Large intestine (tissue), 3 donors: ENCODE data around the gene SPEF2. TPM values are rescaled to one million over a fixed set of nuclear protein-coding genes. Genes with fewer than 3 reads are reported as not detected.
A peak's percentile ranks its signal among the peaks of the same experiment; 100 is the strongest.

Experiments
- DNase-seq, 2 donors: peaks; one replicate each; pipeline versions ENCODE4 v3.0.0 to v3.0.0-alpha.2; 2013
- H3K27ac ChIP-seq: one replicate; pipeline ENCODE4 v1.5.1; 2013; ENCODE audit warnings: low read length
- H3K27me3 ChIP-seq: 2 replicates; pipeline ENCODE4 v1.6.1; 2013; ENCODE audit warnings: low read length; ENCODE audit not compliant: control insufficient read depth, insufficient read depth
- H3K36me3 ChIP-seq: 2 replicates; pipeline ENCODE4 v1.6.1; 2013; ENCODE audit warnings: low read length; ENCODE audit not compliant: control insufficient read depth, insufficient read depth
- H3K4me1 ChIP-seq: one replicate; pipeline ENCODE4 v1.6.1; 2013; ENCODE audit warnings: low read length; ENCODE audit not compliant: control insufficient read depth, insufficient read depth
- H3K4me3 ChIP-seq: one replicate; pipeline ENCODE4 v1.5.1; 2013; ENCODE audit warnings: low read length
- H3K9me3 ChIP-seq: one replicate; pipeline ENCODE4 v1.6.1; 2013; ENCODE audit warnings: mild to moderate bottlenecking, low read depth, low read length, moderate library complexity; ENCODE audit not compliant: control insufficient read depth
- WGBS: methylation state at CpG from one replicate; pipeline ENCODE4 v1.1.5; 2013; ENCODE audit warnings: low lambda C conversion rate; ENCODE audit not compliant: insufficient coverage; 5-methylcytosine and 5-hydroxymethylcytosine counted together
- polyA plus RNA-seq: library from polyadenylated mRNA; unstranded; fragments of 120-200 nt; gene quantifications from one replicate; pipeline ENCODE4 v1.2.1, GENCODE V29; 2013

SPEF2 gene
- polyA plus RNA-seq, 1 donor, result 17.3 TPM

GRCh38 chr5:35618304-35618636, 607 bp downstream of the SPEF2 start:
- H3K4me3 ChIP-seq, result peak overlapping the region; percentile 88
- DNase-seq, result peak in 1 of 2 donors; percentile 2
- no peaks in the 10 kb centered on the region for H3K9me3 ChIP-seq
- H3K27me3 ChIP-seq, result no peaks in the 10 kb centered on the region
- WGBS, result no CpG with 5 or more reads among the region's 4 CpGs
- H3K27ac ChIP-seq, result peak overlapping the region; percentile 61
- no peaks in the 10 kb centered on the region for H3K36me3 ChIP-seq
- peaks cover 6% of the 10 kb centered on the region for H3K4me1 ChIP-seq

- no peak for DNase-seq
- H3K9me3 ChIP-seq, result no peaks in the 10 kb centered on the region
- no peaks in the 10 kb centered on the region for H3K36me3 ChIP-seq
- no peaks in the 10 kb centered on the region for H3K27me3 ChIP-seq
- 29% methylated on average over 1 of the region's 2 CpGs for WGBS
- H3K4me1 ChIP-seq, result peaks cover 6% of the 10 kb centered on the region
- peak overlapping the region; percentile 88 for H3K4me3 ChIP-seq
- H3K27ac ChIP-seq, result no peak overlapping the region
These were observed 1.1 kb downstream of the SPEF2 start for GRCh38 chr5:35618781-35619180.

- Histone ChIP-seq H3K36me3 (no peaks in the 10 kb centered on the region), H3K27ac (no peak overlapping the region), H3K4me1 (peaks cover 6% of the 10 kb centered on the region), H3K9me3 (no peaks in the 10 kb centered on the region), H3K4me3 (no peak overlapping the region), H3K27me3 (no peaks in the 10 kb centered on the region)
- WGBS, result no CpG with 5 or more reads among the region's 3 CpGs
- DNase-seq, result no peak
These were observed 5.3 kb downstream of the SPEF2 start for GRCh38 chr5:35622974-35623373.

- Histone ChIP-seq H3K9me3 (no peaks in the 10 kb centered on the region), H3K27me3 (no peaks in the 10 kb centered on the region), H3K4me3 (no peak overlapping the region), H3K4me1 (no peaks in the 10 kb centered on the region), H3K36me3 (no peaks in the 10 kb centered on the region), H3K27ac (no peak overlapping the region)
- DNase-seq, result no peak
These were observed 6.3 kb downstream of the SPEF2 start for GRCh38 chr5:35623991-35624390.

GRCh38 chr5:35626108-35626507, 8.4 kb downstream of the SPEF2 start:
- WGBS, result no CpG with 5 or more reads among the region's 1 CpG
- no peak overlapping the region for H3K4me3 ChIP-seq
- H3K27me3 ChIP-seq, result no peaks in the 10 kb centered on the region
- H3K27ac ChIP-seq, result no peak overlapping the region
- no peaks in the 10 kb centered on the region for H3K9me3 ChIP-seq
- no peaks in the 10 kb centered on the region for H3K4me1 ChIP-seq
- H3K36me3 ChIP-seq, result peaks cover 6% of the 10 kb centered on the region
- no peak for DNase-seq

- WGBS, result 100% methylated on average over 1 of the region's 1 CpG
- Histone ChIP-seq H3K4me1 (no peaks in the 10 kb centered on the region), H3K27ac (no peak overlapping the region)
These were observed 8.9 kb downstream of the SPEF2 start for GRCh38 chr5:35626553-35626952.

GRCh38 chr5:35634326-35634725, 16.7 kb downstream of the SPEF2 start:
- H3K4me1 ChIP-seq, result no peaks in the 10 kb centered on the region
- H3K27me3 ChIP-seq, result no peaks in the 10 kb centered on the region
- no peaks in the 10 kb centered on the region for H3K9me3 ChIP-seq
- no peak overlapping the region for H3K27ac ChIP-seq
- DNase-seq, result no peak
- peaks cover 9% of the 10 kb centered on the region for H3K36me3 ChIP-seq
- no peak overlapping the region for H3K4me3 ChIP-seq

More at GRCh38 chr5:35626553-35626952, 8.9 kb downstream of the SPEF2 start:
- no peaks in the 10 kb centered on the region for H3K9me3 ChIP-seq
- peaks cover 6% of the 10 kb centered on the region for H3K36me3 ChIP-seq
- H3K27me3 ChIP-seq, result no peaks in the 10 kb centered on the region
- no peak for DNase-seq
- no peak overlapping the region for H3K4me3 ChIP-seq

- H3K9me3 ChIP-seq, result no peaks in the 10 kb centered on the region
- H3K27ac ChIP-seq, result no peak overlapping the region
- no peaks in the 10 kb centered on the region for H3K4me1 ChIP-seq
- DNase-seq, result no peak
- no CpG with 5 or more reads among the region's 4 CpGs for WGBS
- H3K4me3 ChIP-seq, result no peak overlapping the region
- peaks cover 2% of the 10 kb centered on the region for H3K36me3 ChIP-seq
- no peaks in the 10 kb centered on the region for H3K27me3 ChIP-seq
These were observed 23.0 kb downstream of the SPEF2 start for GRCh38 chr5:35640623-35641022.

- Histone ChIP-seq H3K27ac (no peak overlapping the region), H3K36me3 (peaks cover 2% of the 10 kb centered on the region), H3K27me3 (no peaks in the 10 kb centered on the region), H3K4me1 (no peaks in the 10 kb centered on the region), H3K4me3 (no peak overlapping the region), H3K9me3 (no peaks in the 10 kb centered on the region)
- no peak for DNase-seq
- WGBS, result 89% methylated on average over 3 of the region's 3 CpGs
These were observed 26.9 kb downstream of the SPEF2 start for GRCh38 chr5:35644543-35644942.

GRCh38 chr5:35647128-35647527, 29.5 kb downstream of the SPEF2 start:
- no peak overlapping the region for H3K4me3 ChIP-seq
- no peaks in the 10 kb centered on the region for H3K9me3 ChIP-seq
- H3K27me3 ChIP-seq, result no peaks in the 10 kb centered on the region
- no peaks in the 10 kb centered on the region for H3K4me1 ChIP-seq
- H3K36me3 ChIP-seq, result peaks cover 2% of the 10 kb centered on the region
- DNase-seq, result no peak
- no peak overlapping the region for H3K27ac ChIP-seq
- WGBS, result no CpG with 5 or more reads among the region's 1 CpG

- Histone ChIP-seq H3K36me3 (peaks cover 2% of the 10 kb centered on the region), H3K4me3 (no peak overlapping the region), H3K27ac (no peak overlapping the region), H3K9me3 (no peaks in the 10 kb centered on the region), H3K27me3 (no peaks in the 10 kb centered on the region), H3K4me1 (no peaks in the 10 kb centered on the region)
- DNase-seq, result no peak
- no CpG with 5 or more reads among the region's 1 CpG for WGBS
These were observed 30.0 kb downstream of the SPEF2 start for GRCh38 chr5:35647712-35648111.
